Caco-2 (cell line): ENCODE measurements around the gene RGS17. TPM values are rescaled to one million over a fixed set of nuclear protein-coding genes. Genes with fewer than 3 reads are reported as not detected.

Experiments
- BruUV-seq: library from RNA; stranded (reverse); fragments of 400-500 nt; replicated peaks from 2 replicates; lab custom pipeline; 2021; lab: Mats Ljungman, UMichigan
- CTCF ChIA-PET: fragments of 300-600 bp; sonication (Branson Sonifier 250); formaldehyde crosslinking; loops from one replicate; lab custom pipeline; 2022; ENCODE audit warnings: antibody characterized with exemption; lab: Charles Lee
- POLR2A ChIA-PET: fragments of 300-600 bp; sonication (Branson Sonifier 250); formaldehyde crosslinking; loops from one replicate; lab custom pipeline; 2022; ENCODE audit warnings: antibody characterized with exemption; lab: Charles Lee
- DNase-seq, 2 experiments: peaks; one replicate each; pipeline versions ENCODE4 v3.0.0 to v3.0.0-alpha.2; 2020 to 2022
- H3K27me3 ChIP-seq: replicated peaks from 2 replicates; pipeline ENCODE4 v1.6.0; 2011; ENCODE audit warnings: low read length; ENCODE audit not compliant: control insufficient read depth, insufficient read depth
- H3K36me3 ChIP-seq: 2 replicates; pipeline ENCODE4 v1.5.1; 2011; ENCODE audit warnings: low read length; ENCODE audit not compliant: control insufficient read depth, insufficient read depth
- H3K4me1 ChIP-seq: fragments of 250-450 bp; sonication (Bioruptor Pico); 2 replicates; pipeline ENCODE4 v1.5.1; 2020; ENCODE audit warnings: mild to moderate bottlenecking
- H3K4me3 ChIP-seq: 2 replicates; pipeline ENCODE4 v1.5.1; 2011; ENCODE audit warnings: low read depth, mild to moderate bottlenecking, control low read depth, low read length
- H3K9me3 ChIP-seq: fragments of 250-450 bp; sonication (Bioruptor Pico); 2 replicates; pipeline ENCODE4 v1.5.1; 2020; ENCODE audit warnings: mild to moderate bottlenecking, moderate library complexity
- H3K27ac Mint-ChIP-seq: one replicate; pipeline ENCODE4 v1.8.0; 2022; ENCODE audit warnings: mixed read lengths; ENCODE audit not compliant: unreplicated experiment
- H3K27me3 Mint-ChIP-seq: one replicate; pipeline ENCODE4 v1.8.0; 2022; ENCODE audit warnings: mixed read lengths; ENCODE audit not compliant: insufficient read depth, unreplicated experiment
- H3K36me3 Mint-ChIP-seq: one replicate; pipeline ENCODE4 v1.8.0; 2022; ENCODE audit warnings: mild to moderate bottlenecking, mixed read lengths; ENCODE audit not compliant: insufficient read depth, unreplicated experiment
- H3K4me1 Mint-ChIP-seq: one replicate; pipeline ENCODE4 v1.8.0; 2022; ENCODE audit warnings: low read depth, mixed read lengths; ENCODE audit not compliant: unreplicated experiment
- H3K4me3 Mint-ChIP-seq: one replicate; pipeline ENCODE4 v1.8.0; 2022; ENCODE audit warnings: mild to moderate bottlenecking, moderate library complexity, mixed read lengths; ENCODE audit not compliant: unreplicated experiment
- H3K9me3 Mint-ChIP-seq: one replicate; pipeline ENCODE4 v1.8.0; 2022; ENCODE audit warnings: mixed read lengths; ENCODE audit not compliant: unreplicated experiment
- CTCF ChIP-seq, 2 experiments: fragments of 200-600 bp in 1 of 2; IDR thresholded peaks; 1 replicate in 1 of 2; 2 replicates in 1 of 2; pipeline versions ENCODE4 v1.5.1 to v1.8.0; 2011 to 2022; ENCODE audit warnings: antibody characterized with exemption in 1 of 2, control low read depth in 1 of 2, inconsistent platforms in 1 of 2, low read depth in 1 of 2, low read length in 1 of 2, mild to moderate bottlenecking in 1 of 2, moderate library complexity in 1 of 2; ENCODE audit not compliant: insufficient read depth in 1 of 2, severe bottlenecking in 1 of 2, unreplicated experiment in 1 of 2
- intact Hi-C: fragments of 100-400 bp; cut with micrococcal nuclease; formaldehyde crosslinking; loops from one replicate; pipeline ENCODE4 v1.10.0; 2022; ENCODE audit not compliant: unreplicated experiment
- total RNA-seq: library from RNA; stranded (reverse); gene quantifications from 2 replicates; pipeline ENCODE4 v1.2.3, GENCODE V29; 2022

The RGS17 gene
- total RNA-seq, 1 experiment from 2014 or later, result not detected

GRCh38 chr6:153092082-153093013 is 38.7 kb downstream of the RGS17 start:
- BruUV-seq, result no TSS peak
- no peaks in the 10 kb centered on the region for H3K36me3 ChIP-seq
- no peaks in the 10 kb centered on the region for H3K9me3 Mint-ChIP-seq
- intact Hi-C loops, result no loop called here
- CTCF ChIA-PET, result no interaction called here
- no peaks in the 10 kb centered on the region for H3K9me3 ChIP-seq
- no peak overlapping the region for H3K27ac Mint-ChIP-seq
- no peak overlapping the region for H3K4me3 ChIP-seq
- TF ChIP-seq CTCF (IDR thresholded peaks at IDR 0.05; ENCODE audit: insufficient read depth in 1 of 2, low read depth in 1 of 2, low read length in 1 of 2, severe bottlenecking in 1 of 2, unreplicated experiment in 1 of 2), result no peak
- H3K36me3 Mint-ChIP-seq, result no peaks in the 10 kb centered on the region
- DNase-seq, result no peak
- no peak overlapping the region for H3K4me3 Mint-ChIP-seq
- no peaks in the 10 kb centered on the region for H3K27me3 ChIP-seq
- no peaks in the 10 kb centered on the region for H3K4me1 Mint-ChIP-seq
- H3K27me3 Mint-ChIP-seq, result peaks cover under 1% of the 10 kb centered on the region
- no peaks in the 10 kb centered on the region for H3K4me1 ChIP-seq
- POLR2A ChIA-PET, result no interaction called here

GRCh38 chr6:153090241-153090930 is 40.7 kb downstream of the RGS17 start:
- H3K36me3 Mint-ChIP-seq, result no peaks in the 10 kb centered on the region
- no peak for TF ChIP-seq CTCF (IDR thresholded peaks at IDR 0.05; ENCODE audit: insufficient read depth in 1 of 2, low read depth in 1 of 2, low read length in 1 of 2, severe bottlenecking in 1 of 2, unreplicated experiment in 1 of 2)
- no peak for DNase-seq
- H3K36me3 ChIP-seq, result no peaks in the 10 kb centered on the region
- intact Hi-C loops, result no loop called here
- no peak overlapping the region for H3K27ac Mint-ChIP-seq
- no peaks in the 10 kb centered on the region for H3K4me1 ChIP-seq
- H3K9me3 Mint-ChIP-seq, result no peaks in the 10 kb centered on the region
- H3K27me3 Mint-ChIP-seq, result no peaks in the 10 kb centered on the region
- POLR2A ChIA-PET, result no interaction called here
- H3K27me3 ChIP-seq, result no peaks in the 10 kb centered on the region
- no peaks in the 10 kb centered on the region for H3K9me3 ChIP-seq
- BruUV-seq, result no TSS peak
- H3K4me3 ChIP-seq, result no peak overlapping the region
- no peaks in the 10 kb centered on the region for H3K4me1 Mint-ChIP-seq
- CTCF ChIA-PET, result no interaction called here
- H3K4me3 Mint-ChIP-seq, result no peak overlapping the region

- no peaks in the 10 kb centered on the region for H3K36me3 Mint-ChIP-seq
Observed at GRCh38 chr6:153088796-153089195, 42.3 kb downstream of the RGS17 start.

More at GRCh38 chr6:153088796-153089195, 42.3 kb downstream of the RGS17 start:
- no peak for TF ChIP-seq CTCF (IDR thresholded peaks at IDR 0.05; ENCODE audit: insufficient read depth in 1 of 2, low read depth in 1 of 2, low read length in 1 of 2, severe bottlenecking in 1 of 2, unreplicated experiment in 1 of 2)
- Histone ChIP-seq H3K36me3 (no peaks in the 10 kb centered on the region), H3K4me1 (no peaks in the 10 kb centered on the region), H3K4me3 (no peak overlapping the region), H3K9me3 (no peaks in the 10 kb centered on the region; the same call in 1 of the 2 replicates), H3K27me3 (no peaks in the 10 kb centered on the region)
- Mint-ChIP-seq H3K27ac (no peak overlapping the region), H3K4me1 (no peaks in the 10 kb centered on the region), H3K27me3 (no peaks in the 10 kb centered on the region), H3K4me3 (no peak overlapping the region), H3K9me3 (no peaks in the 10 kb centered on the region)
- CTCF ChIA-PET, result no interaction called here
- BruUV-seq, result no TSS peak
- intact Hi-C loops, result no loop called here
- POLR2A ChIA-PET, result no interaction called here
- no peak for DNase-seq
